NB4 (cell line): ENCODE measurements around the gene KRT4.

ENCODE experiments used
- DNase-seq: peaks from one replicate; pipeline ENCODE4 v3.0.0; 2010; ENCODE audit warnings: low read depth
- H3K4me3 ChIP-seq: one replicate; pipeline ENCODE4 v1.5.1; 2011; ENCODE audit warnings: mild to moderate bottlenecking, low read depth, low read length, moderate library complexity
- MYC ChIP-seq: IDR thresholded peaks from 2 replicates; pipeline ENCODE4 v1.6.1; 2011; ENCODE audit warnings: low read depth, low read length
- POLR2A ChIP-seq: IDR thresholded peaks from 2 replicates; pipeline ENCODE4 v1.6.1; 2011; ENCODE audit warnings: mild to moderate bottlenecking; ENCODE audit not compliant: insufficient read length; ENCODE audit errors: extremely low read depth
- TF ChIP-seq, protein P1 (sequence below): IDR thresholded peaks from 2 replicates; pipeline ENCODE4 v1.6.1; 2011; ENCODE audit warnings: low read depth, low read length
- TF ChIP-seq, protein P2 (sequence below): IDR thresholded peaks from one replicate; pipeline ENCODE4 v1.5.1; 2012; ENCODE audit warnings: low read depth, low read length

Gene KRT4

DNA sequence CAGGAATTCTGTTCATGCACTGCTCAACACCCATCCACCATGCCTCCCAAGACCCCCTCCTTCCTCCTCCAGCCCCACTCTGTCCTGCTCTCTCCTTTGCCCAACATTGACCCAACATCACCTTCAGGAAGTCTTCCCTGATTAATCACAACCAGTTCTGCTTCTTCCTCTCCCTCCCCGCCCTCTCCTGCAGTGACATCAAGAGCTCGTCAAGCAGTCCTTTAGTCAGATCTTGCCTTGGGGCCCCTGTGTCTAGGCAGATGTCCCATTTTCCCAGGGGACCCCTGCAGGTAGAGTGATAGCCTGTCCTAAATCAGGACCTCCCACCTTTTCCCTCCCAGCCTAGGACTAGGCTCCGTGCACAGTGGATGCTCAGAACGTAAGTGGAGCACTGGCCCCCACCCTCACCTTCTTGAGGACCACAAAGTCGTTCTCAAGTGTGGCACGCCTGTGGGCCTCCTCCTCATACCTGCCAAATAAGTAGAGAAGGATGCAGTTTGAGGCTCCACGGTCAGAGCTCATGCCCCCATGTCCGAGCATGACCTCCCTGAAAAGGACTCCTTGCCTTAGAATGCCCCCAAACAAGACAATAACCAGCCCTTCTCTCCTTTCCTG lies 32.5 kb upstream of the KRT4 start:
- TF ChIP-seq POLR2A: no peak
- TF ChIP-seq, protein P1, sequence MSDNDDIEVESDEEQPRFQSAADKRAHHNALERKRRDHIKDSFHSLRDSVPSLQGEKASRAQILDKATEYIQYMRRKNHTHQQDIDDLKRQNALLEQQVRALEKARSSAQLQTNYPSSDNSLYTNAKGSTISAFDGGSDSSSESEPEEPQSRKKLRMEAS: no peak
- TF ChIP-seq MYC: no peak
- TF ChIP-seq, protein P2, sequence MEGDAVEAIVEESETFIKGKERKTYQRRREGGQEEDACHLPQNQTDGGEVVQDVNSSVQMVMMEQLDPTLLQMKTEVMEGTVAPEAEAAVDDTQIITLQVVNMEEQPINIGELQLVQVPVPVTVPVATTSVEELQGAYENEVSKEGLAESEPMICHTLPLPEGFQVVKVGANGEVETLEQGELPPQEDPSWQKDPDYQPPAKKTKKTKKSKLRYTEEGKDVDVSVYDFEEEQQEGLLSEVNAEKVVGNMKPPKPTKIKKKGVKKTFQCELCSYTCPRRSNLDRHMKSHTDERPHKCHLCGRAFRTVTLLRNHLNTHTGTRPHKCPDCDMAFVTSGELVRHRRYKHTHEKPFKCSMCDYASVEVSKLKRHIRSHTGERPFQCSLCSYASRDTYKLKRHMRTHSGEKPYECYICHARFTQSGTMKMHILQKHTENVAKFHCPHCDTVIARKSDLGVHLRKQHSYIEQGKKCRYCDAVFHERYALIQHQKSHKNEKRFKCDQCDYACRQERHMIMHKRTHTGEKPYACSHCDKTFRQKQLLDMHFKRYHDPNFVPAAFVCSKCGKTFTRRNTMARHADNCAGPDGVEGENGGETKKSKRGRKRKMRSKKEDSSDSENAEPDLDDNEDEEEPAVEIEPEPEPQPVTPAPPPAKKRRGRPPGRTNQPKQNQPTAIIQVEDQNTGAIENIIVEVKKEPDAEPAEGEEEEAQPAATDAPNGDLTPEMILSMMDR: no peak

DNA sequence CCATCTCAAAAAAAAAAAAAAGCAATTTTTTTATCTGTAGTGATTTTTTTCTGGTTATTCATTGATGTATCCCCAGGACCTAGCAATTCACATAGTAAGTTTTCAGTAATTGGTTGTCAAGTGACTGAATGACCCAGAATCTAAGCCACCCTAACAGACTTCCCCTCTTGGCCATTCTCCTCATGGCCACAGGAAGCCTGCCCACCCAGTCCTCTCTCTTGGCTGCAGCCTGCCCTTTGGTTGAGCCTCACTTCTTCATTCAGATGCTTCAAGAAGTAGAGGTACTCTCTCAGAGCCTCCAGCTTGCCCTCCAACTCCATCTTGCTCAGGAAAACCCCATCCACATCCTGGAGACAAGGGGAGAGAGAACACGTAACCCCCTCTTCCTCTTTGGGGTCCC lies 32.0 kb upstream of the KRT4 start:
- TF ChIP-seq MYC (no peak), POLR2A (no peak)
- TF ChIP-seq, protein P2: no peak
- TF ChIP-seq, protein P1: no peak
- H3K4me3 ChIP-seq: no peak overlapping the region
- DNase-seq: no peak

More for the DNA sequence above, 32.5 kb upstream of the KRT4 start:
- H3K4me3 ChIP-seq: no peak overlapping the region
- DNase-seq: no peak

DNA sequence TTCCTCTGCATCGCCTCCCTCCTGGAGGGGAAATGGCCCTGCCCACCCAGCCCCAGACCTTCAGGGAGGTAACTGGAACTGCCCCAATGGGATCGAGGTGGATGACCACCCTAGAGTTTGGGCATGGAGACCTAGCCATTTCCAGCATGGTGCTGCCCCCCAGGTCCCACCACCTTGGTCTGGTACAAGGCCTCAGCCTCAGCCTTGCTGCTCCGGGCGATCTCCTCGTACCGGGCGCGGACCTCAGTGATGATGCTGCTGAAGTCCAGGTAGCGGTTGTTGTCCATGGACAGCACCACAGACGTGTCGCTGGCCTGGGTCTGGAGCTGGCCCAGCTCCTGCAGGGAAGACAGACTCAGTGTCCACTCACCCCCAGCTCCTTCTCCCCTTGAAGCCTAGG lies 30.5 kb upstream of the KRT4 start:
- TF ChIP-seq, protein P2: no peak
- TF ChIP-seq MYC (no peak), POLR2A (no peak)
- TF ChIP-seq, protein P1: no peak
- no peak for DNase-seq

DNA sequence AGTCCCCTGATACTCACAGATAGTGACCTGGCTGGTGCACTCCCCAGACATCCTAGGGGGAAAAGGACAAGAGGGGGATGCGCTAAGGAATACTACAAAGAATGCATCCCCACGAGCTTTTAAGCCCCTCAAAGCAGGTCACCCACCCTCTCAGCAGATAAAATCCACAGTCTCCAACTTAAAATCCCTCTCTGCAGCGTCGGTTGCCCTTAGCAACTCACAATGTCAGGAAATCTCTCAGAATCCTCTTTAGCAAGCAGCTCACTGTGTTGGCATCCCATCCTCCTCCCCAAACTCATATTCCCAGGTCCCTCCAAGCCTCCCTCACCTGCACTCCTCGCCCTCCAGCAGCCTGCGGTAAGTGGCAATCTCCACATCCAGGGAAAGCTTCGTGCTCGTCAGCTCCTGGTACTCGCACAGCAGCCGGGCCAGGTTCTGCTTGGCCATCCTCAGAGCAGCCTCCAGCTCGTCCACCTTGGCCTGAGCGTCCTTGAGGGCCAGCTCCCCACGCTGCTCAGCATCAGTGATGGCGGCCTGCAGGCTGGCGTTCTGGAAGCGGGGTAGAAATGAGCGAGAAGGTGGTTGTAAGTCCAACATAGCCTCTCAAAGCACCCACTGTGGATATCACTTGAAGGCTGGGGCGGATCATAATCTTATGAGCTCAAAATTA lies 25.7 kb upstream of the KRT4 start:
- DNase-seq: no peak
- TF ChIP-seq, protein P2: no peak
- TF ChIP-seq POLR2A (no peak), MYC (no peak)
- TF ChIP-seq, protein P1: no peak

More for the DNA sequence above, 30.5 kb upstream of the KRT4 start:
- H3K4me3 ChIP-seq: no peak overlapping the region

DNA sequence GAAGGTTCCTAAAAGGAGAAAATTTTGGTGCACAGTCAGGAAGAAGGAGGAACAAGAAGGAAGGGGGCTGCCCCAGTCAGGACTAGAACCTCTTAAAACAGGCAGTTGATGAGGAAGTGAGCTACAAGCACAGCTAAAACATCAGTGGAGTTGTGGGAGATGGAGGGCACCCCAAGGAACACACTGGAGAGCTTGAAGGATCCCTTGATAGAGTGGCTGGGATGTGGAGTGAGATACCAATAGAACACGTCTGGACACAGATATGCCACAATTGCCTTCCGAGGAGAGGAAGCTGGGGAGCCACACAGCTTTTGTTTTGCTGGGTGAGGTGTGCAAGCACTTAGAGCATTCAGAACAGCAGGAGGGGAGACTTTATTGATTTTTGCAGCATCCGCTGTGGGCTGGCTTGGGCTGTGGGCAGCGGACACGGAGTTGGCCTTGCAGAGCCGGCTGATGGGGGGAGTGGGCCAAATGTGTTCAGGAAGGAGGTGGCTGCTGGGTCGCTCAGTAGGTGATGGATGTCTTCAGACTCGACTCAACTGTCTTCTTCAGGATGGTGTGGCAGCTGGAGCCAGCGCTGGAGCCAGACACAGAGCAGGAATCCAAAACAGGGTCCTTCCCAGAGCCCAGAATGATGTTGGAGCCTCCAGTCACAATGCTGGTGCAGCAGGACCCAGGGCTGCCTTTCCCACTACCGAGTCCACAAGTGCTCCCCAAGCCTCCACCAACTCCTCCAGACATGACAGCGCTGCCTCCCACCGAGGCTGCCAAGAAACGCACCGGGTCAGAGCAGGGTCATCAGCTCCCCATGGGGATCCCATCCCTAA lies 24.9 kb upstream of the KRT4 start:
- DNase-seq: peak; percentile 75
- no peak overlapping the region for H3K4me3 ChIP-seq
- TF ChIP-seq MYC: no peak
- TF ChIP-seq, protein P1: no peak
- no peak for TF ChIP-seq POLR2A
- TF ChIP-seq, protein P2: no peak

More for the DNA sequence above, 25.7 kb upstream of the KRT4 start:
- H3K4me3 ChIP-seq: no peak overlapping the region
